ENCODE results near the gene FAM9C.

The FAM9C gene

GRCh38 chrX:13008189-13008533, 36.3 kb downstream of the FAM9C start:
- no peak for DNase-seq (ENCODE audit: low spot score)

GRCh38 chrX:13007519-13008188, 36.8 kb downstream of the FAM9C start:
- no peak for TF ChIP-seq CTCF (conservative IDR thresholded peaks at IDR 0.05; ENCODE audit: low read depth)
- no peak for DNase-seq (ENCODE audit: low spot score)
- H3K27ac ChIP-seq = peak overlapping the region; percentile 51
- ChIA-PET CTCF (no interaction called here), POLR2A (ENCODE audit: low non-redundant PET) (no interaction called here)

More at GRCh38 chrX:13008189-13008533, 36.3 kb downstream of the FAM9C start:
- peak overlapping the region; percentile 51; the same call in 1 of the 2 replicates for H3K27ac ChIP-seq
- TF ChIP-seq CTCF (conservative IDR thresholded peaks at IDR 0.05; ENCODE audit: low read depth) = no peak
- ChIA-PET CTCF (no interaction called here), POLR2A (ENCODE audit: low non-redundant PET) (no interaction called here)

DNA sequence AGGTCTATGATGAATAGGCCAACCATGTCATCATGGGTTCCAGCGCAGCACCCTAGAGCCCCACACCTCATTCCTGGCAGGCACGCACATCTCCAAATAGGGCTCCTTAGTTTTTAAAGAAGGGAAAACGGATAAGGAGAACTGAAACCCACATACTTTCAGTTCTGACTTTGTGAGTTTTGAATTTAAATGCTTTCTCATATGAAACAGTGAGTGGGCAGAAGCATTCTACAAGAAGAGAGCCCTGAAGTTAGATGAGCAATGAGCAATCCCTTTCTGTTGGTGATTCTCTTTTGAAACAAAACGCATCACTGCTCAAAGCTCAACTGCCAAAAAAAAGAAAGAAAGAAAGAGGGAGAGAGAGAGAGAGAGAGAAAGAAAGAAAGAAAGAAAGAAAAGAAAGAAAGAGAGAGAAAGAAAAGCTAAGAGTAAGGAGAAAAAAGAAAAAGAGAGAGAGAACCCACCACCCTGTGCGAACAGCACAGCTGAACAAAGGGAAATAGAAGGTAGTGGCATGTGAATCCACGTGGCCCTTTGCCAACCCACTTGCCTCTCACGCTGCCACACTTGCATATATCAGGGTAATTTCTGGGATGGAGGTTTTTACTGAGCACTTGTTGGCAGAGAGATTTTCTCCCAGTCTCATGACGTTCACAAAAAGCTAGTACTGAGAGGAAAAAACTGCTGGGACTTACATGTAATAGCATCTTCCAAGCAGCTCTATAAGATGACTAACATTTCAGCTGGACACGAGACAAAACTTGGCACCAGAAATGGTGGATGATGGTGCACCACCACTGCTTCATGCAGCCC, 38.6 kb downstream of the FAM9C start:
- ChIA-PET POLR2A (ENCODE audit: low non-redundant PET) (interaction anchor here (0.6 kb wide), 1 partner anchor 31 kb away, joined by 3 read pairs; the partner anchor contains the start of gene TMSB4X), CTCF (interaction anchor here (0.6 kb wide), 2 partner anchors 112 to 557 kb away, joined by 3 read pairs; no protein-coding TSS in a partner anchor)
- no peak for DNase-seq (ENCODE audit: low spot score)
- no peak overlapping the region for H3K27ac ChIP-seq
- no peak for TF ChIP-seq CTCF (conservative IDR thresholded peaks at IDR 0.05; ENCODE audit: low read depth)

GRCh38 chrX:13001961-13002671, 42.3 kb downstream of the FAM9C start:
- TF ChIP-seq CTCF (conservative IDR thresholded peaks at IDR 0.05; ENCODE audit: low read depth) = no peak
- H3K27ac ChIP-seq = no peak overlapping the region
- no peak for DNase-seq (ENCODE audit: low spot score)
- ChIA-PET POLR2A (ENCODE audit: low non-redundant PET) (no interaction called here), CTCF (no interaction called here)

- ChIA-PET POLR2A (ENCODE audit: low non-redundant PET) (no interaction called here), CTCF (no interaction called here)
- H3K27ac ChIP-seq = no peak overlapping the region
- TF ChIP-seq CTCF (conservative IDR thresholded peaks at IDR 0.05; ENCODE audit: low read depth) = no peak
- no peak for DNase-seq (ENCODE audit: low spot score)
Observed at GRCh38 chrX:13001097-13001496, 43.3 kb downstream of the FAM9C start.

DNA sequence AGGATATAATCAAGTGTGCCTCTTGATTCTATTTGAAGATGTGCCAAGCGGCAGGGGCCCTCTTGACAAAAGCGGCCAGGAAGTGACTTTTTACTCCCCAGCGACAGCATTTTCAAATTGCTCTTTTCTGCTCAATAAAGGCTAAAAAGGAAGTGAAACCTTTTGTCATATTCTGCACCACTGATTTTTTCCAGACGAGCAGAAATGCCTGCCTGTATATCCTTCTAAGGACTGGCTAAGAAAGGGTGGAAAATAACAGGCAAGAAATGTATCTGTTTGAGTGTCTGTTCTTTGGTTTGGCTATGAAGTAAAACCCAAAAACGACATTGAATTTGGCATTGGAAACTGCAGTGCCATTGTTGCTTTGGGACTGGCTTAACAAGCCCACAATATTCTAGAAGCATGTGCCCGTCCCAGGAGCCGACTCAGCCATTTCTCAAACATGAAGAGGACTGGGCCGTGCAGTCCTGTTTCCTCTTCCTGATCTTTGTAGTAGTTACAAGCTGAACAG, 44.1 kb downstream of the FAM9C start:
- no peak for TF ChIP-seq CTCF (conservative IDR thresholded peaks at IDR 0.05; ENCODE audit: low read depth)
- CTCF ChIA-PET = no interaction called here
- POLR2A ChIA-PET (ENCODE audit: low non-redundant PET) = no interaction called here
- no peak overlapping the region for H3K27ac ChIP-seq
- DNase-seq (ENCODE audit: low spot score) = no peak
